Neural crest cell (in vitro differentiated cells): ENCODE results near the gene SLC7A6. TPM values are rescaled to one million over a fixed set of nuclear protein-coding genes. Genes with fewer than 3 reads are reported as not detected.

Experiments used
- DNase-seq: peaks from one replicate; pipeline ENCODE4 v3.0.0; 2021; ENCODE audit warnings: low read depth, mixed read lengths, low spot score
- H3K27ac Mint-ChIP-seq: one replicate; pipeline ENCODE4 v1.8.0; 2021; ENCODE audit warnings: mild to moderate bottlenecking, mixed read lengths; ENCODE audit not compliant: unreplicated experiment
- H3K27me3 Mint-ChIP-seq: 2 replicates; pipeline ENCODE4 v1.8.0; 2021; ENCODE audit warnings: low read depth, mild to moderate bottlenecking, mixed read lengths
- H3K36me3 Mint-ChIP-seq: 2 replicates; pipeline ENCODE4 v1.8.0; 2021; ENCODE audit warnings: low read depth, mild to moderate bottlenecking, mixed read lengths
- H3K4me1 Mint-ChIP-seq: 2 replicates; pipeline ENCODE4 v1.8.0; 2021; ENCODE audit warnings: mixed read lengths
- H3K4me3 Mint-ChIP-seq: one replicate; pipeline ENCODE4 v1.8.0; 2021; ENCODE audit warnings: mild to moderate bottlenecking, mixed read lengths
- H3K9me3 Mint-ChIP-seq: 2 replicates; pipeline ENCODE4 v1.8.0; 2021; ENCODE audit warnings: mixed read lengths
- CTCF ChIP-seq: fragments of 200-600 bp; sonication (generic); conservative IDR thresholded peaks from 2 replicates; pipeline ENCODE4 v1.5.0; 2021; ENCODE audit warnings: antibody characterized with exemption, mild to moderate bottlenecking
- total RNA-seq: library from RNA; stranded (reverse); gene quantifications from 2 replicates; pipeline ENCODE4 v1.2.1, GENCODE V29; 2021

Gene SLC7A6
- total RNA-seq, 1 donor from 2014 or later, result 41.7 TPM

GRCh38 chr16:68228652-68229051 lies 35.7 kb upstream of the SLC7A6 start:
- Mint-ChIP-seq H3K27me3 (peaks cover 12% of the 10 kb centered on the region), H3K4me1 (no peaks in the 10 kb centered on the region), H3K4me3 (no peak overlapping the region), H3K36me3 (no peaks in the 10 kb centered on the region), H3K9me3 (no peaks in the 10 kb centered on the region), H3K27ac (no peak overlapping the region)
- no peak for TF ChIP-seq CTCF
- no peak for DNase-seq

- H3K4me1 Mint-ChIP-seq, result peaks cover 1% of the 10 kb centered on the region
- no peak for DNase-seq
- H3K4me3 Mint-ChIP-seq, result peak overlapping the region; percentile 59
- H3K9me3 Mint-ChIP-seq, result no peaks in the 10 kb centered on the region
- peaks cover 22% of the 10 kb centered on the region for H3K27me3 Mint-ChIP-seq
- H3K27ac Mint-ChIP-seq, result no peak overlapping the region
- peak; percentile 86 for TF ChIP-seq CTCF
- H3K36me3 Mint-ChIP-seq, result peaks cover under 1% of the 10 kb centered on the region
Measured at GRCh38 chr16:68229431-68230175, 34.7 kb upstream of the SLC7A6 start.

GRCh38 chr16:68230176-68230571 lies 34.2 kb upstream of the SLC7A6 start:
- peaks cover 27% of the 10 kb centered on the region for H3K27me3 Mint-ChIP-seq
- no peaks in the 10 kb centered on the region for H3K9me3 Mint-ChIP-seq
- H3K4me3 Mint-ChIP-seq, result no peak overlapping the region
- no peak for DNase-seq
- peaks cover 3% of the 10 kb centered on the region for H3K36me3 Mint-ChIP-seq
- TF ChIP-seq CTCF, result no peak
- peaks cover 5% of the 10 kb centered on the region for H3K4me1 Mint-ChIP-seq
- H3K27ac Mint-ChIP-seq, result no peak overlapping the region

- Mint-ChIP-seq H3K9me3 (no peaks in the 10 kb centered on the region), H3K4me1 (peaks cover 5% of the 10 kb centered on the region), H3K4me3 (peak overlapping the region; percentile 22), H3K27ac (peak overlapping the region; percentile 35), H3K36me3 (peaks cover 3% of the 10 kb centered on the region), H3K27me3 (peaks cover 34% of the 10 kb centered on the region)
- no peak for TF ChIP-seq CTCF
- no peak for DNase-seq
Measured at GRCh38 chr16:68230956-68231355, 33.4 kb upstream of the SLC7A6 start.

GRCh38 chr16:68231384-68232136 lies 32.8 kb upstream of the SLC7A6 start:
- TF ChIP-seq CTCF, result no peak
- no peak for DNase-seq
- peaks cover 3% of the 10 kb centered on the region for H3K36me3 Mint-ChIP-seq
- no peak overlapping the region for H3K4me3 Mint-ChIP-seq
- peaks cover 38% of the 10 kb centered on the region for H3K27me3 Mint-ChIP-seq
- H3K4me1 Mint-ChIP-seq, result peaks cover 9% of the 10 kb centered on the region
- no peak overlapping the region for H3K27ac Mint-ChIP-seq
- H3K9me3 Mint-ChIP-seq, result no peaks in the 10 kb centered on the region
